Skeletal muscle cell (primary cell): ENCODE results near the gene WNT11.

Experiments
- DNase-seq: peaks from one replicate; pipeline ENCODE4 v3.0.0-alpha.2; 2010; ENCODE audit warnings: low read depth
- H3K4me3 ChIP-seq: 2 replicates; pipeline ENCODE4 v1.5.1; 2011; ENCODE audit warnings: low read depth, mild to moderate bottlenecking, control low read depth, low read length, moderate library complexity

WNT11 gene

GRCh38 chr11:76206327-76207081 is at the start of gene WNT11:
WNT11 (minus strand) TSS chr11:76206502; CDS start chr11:76206407, 95 bp downstream.
- H3K4me3 ChIP-seq = peak within 1 kb of the TSS; percentile 45
- no peak for DNase-seq

- DNase-seq = no peak
Observed at GRCh38 chr11:76253416-76253815, 47.1 kb upstream of the WNT11 start.

GRCh38 chr11:76252631-76253070 is 46.3 kb upstream of the WNT11 start:
- no peak overlapping the region for H3K4me3 ChIP-seq
- DNase-seq = no peak

More at GRCh38 chr11:76253416-76253815, 47.1 kb upstream of the WNT11 start:
- no peak overlapping the region for H3K4me3 ChIP-seq

GRCh38 chr11:76251576-76251975 is 45.3 kb upstream of the WNT11 start:
- no peak overlapping the region for H3K4me3 ChIP-seq
- DNase-seq = no peak

- DNase-seq = no peak
- H3K4me3 ChIP-seq = no peak overlapping the region
Observed at GRCh38 chr11:76251226-76251575, 44.9 kb upstream of the WNT11 start.

- H3K4me3 ChIP-seq = no peak overlapping the region
Observed at GRCh38 chr11:76250520-76251225, 44.4 kb upstream of the WNT11 start.

GRCh38 chr11:76249195-76249741 is 43.0 kb upstream of the WNT11 start:
- H3K4me3 ChIP-seq = no peak overlapping the region
- no peak for DNase-seq

More at GRCh38 chr11:76250520-76251225, 44.4 kb upstream of the WNT11 start:
- no peak for DNase-seq

GRCh38 chr11:76248210-76248609 is 41.9 kb upstream of the WNT11 start:
- H3K4me3 ChIP-seq = no peak overlapping the region
- DNase-seq = no peak

- no peak for DNase-seq
- no peak overlapping the region for H3K4me3 ChIP-seq
Observed at GRCh38 chr11:76247091-76247490, 40.8 kb upstream of the WNT11 start.

- H3K4me3 ChIP-seq = no peak overlapping the region
- no peak for DNase-seq
Observed at GRCh38 chr11:76246271-76246933, 40.1 kb upstream of the WNT11 start.

- DNase-seq = no peak
Observed at GRCh38 chr11:76245720-76246119, 39.4 kb upstream of the WNT11 start.

GRCh38 chr11:76244316-76244851 is 38.1 kb upstream of the WNT11 start:
- H3K4me3 ChIP-seq = no peak overlapping the region
- DNase-seq = no peak

More at GRCh38 chr11:76245720-76246119, 39.4 kb upstream of the WNT11 start:
- H3K4me3 ChIP-seq = no peak overlapping the region

- no peak for DNase-seq
- no peak overlapping the region for H3K4me3 ChIP-seq
Observed at GRCh38 chr11:76243957-76244285, 37.6 kb upstream of the WNT11 start.

GRCh38 chr11:76243193-76243956 is 37.1 kb upstream of the WNT11 start:
- no peak overlapping the region for H3K4me3 ChIP-seq
- DNase-seq = no peak

- no peak for DNase-seq
- H3K4me3 ChIP-seq = no peak overlapping the region
Observed at GRCh38 chr11:76242004-76242779, 35.9 kb upstream of the WNT11 start.

- no peak overlapping the region for H3K4me3 ChIP-seq
- DNase-seq = no peak
Observed at GRCh38 chr11:76241243-76242000, 35.1 kb upstream of the WNT11 start.

GRCh38 chr11:76240666-76241065 is 34.4 kb upstream of the WNT11 start:
- H3K4me3 ChIP-seq = no peak overlapping the region
- no peak for DNase-seq

- DNase-seq = no peak
- no peak overlapping the region for H3K4me3 ChIP-seq
Observed at GRCh38 chr11:76240161-76240540, 33.8 kb upstream of the WNT11 start.
